ENCODE results near the gene PSORS1C1.

The PSORS1C1 gene

GRCh38 chr6:31172973-31173384 is 58.4 kb downstream of the PSORS1C1 start:
- H3K4me1 ChIP-seq (ENCODE audit: control insufficient read depth, low read length) = no peaks in the 10 kb centered on the region
- no peaks in the 10 kb centered on the region for H3F3A ChIP-seq (ENCODE audit: control insufficient read depth, insufficient read depth)
- no peaks in the 10 kb centered on the region for H4K20me1 ChIP-seq (ENCODE audit: control insufficient read depth, insufficient read depth, low read depth, low read length)
- no peak overlapping the region for H3K4me2 ChIP-seq (ENCODE audit: low read length)
- H3K27me3 ChIP-seq (ENCODE audit: control insufficient read depth, low read length) = no peaks in the 10 kb centered on the region
- H3K27ac ChIP-seq (ENCODE audit: low read depth, low read length) = no peak overlapping the region
- H3K9me3 ChIP-seq (ENCODE audit: control insufficient read depth, insufficient read depth, low read length) = no peaks in the 10 kb centered on the region
- H3K36me3 ChIP-seq (ENCODE audit: control insufficient read depth, low read length) = no peaks in the 10 kb centered on the region
- no peaks in the 10 kb centered on the region for H3K79me2 ChIP-seq (ENCODE audit: control insufficient read depth, low read length)
- no peaks in the 10 kb centered on the region for H3K9me2 ChIP-seq (replicated peaks; ENCODE audit: control insufficient read depth, low read length)
- no peak overlapping the region for H3K4me3 ChIP-seq (ENCODE audit: low read length)
- no peak for TF ChIP-seq EZH2phosphoT487 (IDR thresholded peaks at IDR 0.05; ENCODE audit: borderline replicate concordance, low read length)
- TF ChIP-seq, protein P1, sequence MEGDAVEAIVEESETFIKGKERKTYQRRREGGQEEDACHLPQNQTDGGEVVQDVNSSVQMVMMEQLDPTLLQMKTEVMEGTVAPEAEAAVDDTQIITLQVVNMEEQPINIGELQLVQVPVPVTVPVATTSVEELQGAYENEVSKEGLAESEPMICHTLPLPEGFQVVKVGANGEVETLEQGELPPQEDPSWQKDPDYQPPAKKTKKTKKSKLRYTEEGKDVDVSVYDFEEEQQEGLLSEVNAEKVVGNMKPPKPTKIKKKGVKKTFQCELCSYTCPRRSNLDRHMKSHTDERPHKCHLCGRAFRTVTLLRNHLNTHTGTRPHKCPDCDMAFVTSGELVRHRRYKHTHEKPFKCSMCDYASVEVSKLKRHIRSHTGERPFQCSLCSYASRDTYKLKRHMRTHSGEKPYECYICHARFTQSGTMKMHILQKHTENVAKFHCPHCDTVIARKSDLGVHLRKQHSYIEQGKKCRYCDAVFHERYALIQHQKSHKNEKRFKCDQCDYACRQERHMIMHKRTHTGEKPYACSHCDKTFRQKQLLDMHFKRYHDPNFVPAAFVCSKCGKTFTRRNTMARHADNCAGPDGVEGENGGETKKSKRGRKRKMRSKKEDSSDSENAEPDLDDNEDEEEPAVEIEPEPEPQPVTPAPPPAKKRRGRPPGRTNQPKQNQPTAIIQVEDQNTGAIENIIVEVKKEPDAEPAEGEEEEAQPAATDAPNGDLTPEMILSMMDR (IDR thresholded peaks at IDR 0.05; ENCODE audit: low read depth, low read length, poor library complexity, severe bottlenecking) = no peak

DNA sequence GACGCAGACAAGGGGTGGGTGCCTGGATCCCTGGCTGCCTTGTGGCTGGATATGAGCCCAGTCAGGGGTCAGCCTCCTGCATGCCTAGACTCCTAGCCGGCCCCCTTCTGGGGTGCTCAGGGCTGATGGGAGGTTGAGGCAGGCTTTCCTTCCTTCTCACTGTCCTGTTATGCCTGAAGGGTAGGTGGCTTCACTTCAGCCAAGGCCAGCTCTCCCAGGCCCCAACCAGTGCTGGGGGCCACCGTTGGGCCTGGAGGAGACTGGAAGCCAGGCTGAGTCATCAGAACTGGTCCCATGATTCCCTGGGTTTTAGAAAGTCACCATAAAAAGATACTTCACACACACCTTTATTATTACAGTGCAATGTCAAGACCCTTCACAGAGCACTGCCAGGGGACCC is 58.8 kb downstream of the PSORS1C1 start:
- TF ChIP-seq, protein P1 (IDR thresholded peaks at IDR 0.05; ENCODE audit: low read depth, low read length, poor library complexity, severe bottlenecking) = no peak
- TF ChIP-seq EZH2phosphoT487 (IDR thresholded peaks at IDR 0.05; ENCODE audit: borderline replicate concordance, low read length) = no peak
- no peaks in the 10 kb centered on the region for H3K9me2 ChIP-seq (replicated peaks; ENCODE audit: control insufficient read depth, low read length)
- H3K27ac ChIP-seq (ENCODE audit: low read depth, low read length) = no peak overlapping the region
- no peaks in the 10 kb centered on the region for H3K9me3 ChIP-seq (ENCODE audit: control insufficient read depth, insufficient read depth, low read length)
- H3K4me1 ChIP-seq (ENCODE audit: control insufficient read depth, low read length) = peaks cover 2% of the 10 kb centered on the region; the same call in 1 of the 2 replicates
- no peaks in the 10 kb centered on the region for H3K36me3 ChIP-seq (ENCODE audit: control insufficient read depth, low read length)
- no peaks in the 10 kb centered on the region for H3K79me2 ChIP-seq (ENCODE audit: control insufficient read depth, low read length)
- no peak overlapping the region for H3K4me2 ChIP-seq (ENCODE audit: low read length)
- H3K4me3 ChIP-seq (ENCODE audit: low read length) = no peak overlapping the region
- no peaks in the 10 kb centered on the region for H4K20me1 ChIP-seq (ENCODE audit: control insufficient read depth, insufficient read depth, low read depth, low read length)
- H3F3A ChIP-seq (ENCODE audit: control insufficient read depth, insufficient read depth) = no peaks in the 10 kb centered on the region
- no peaks in the 10 kb centered on the region for H3K27me3 ChIP-seq (ENCODE audit: control insufficient read depth, low read length)

GRCh38 chr6:31174378-31174777 is 59.8 kb downstream of the PSORS1C1 start:
- no peak overlapping the region for H3K4me2 ChIP-seq (ENCODE audit: low read length)
- no peaks in the 10 kb centered on the region for H4K20me1 ChIP-seq (ENCODE audit: control insufficient read depth, insufficient read depth, low read depth, low read length)
- peaks cover 8% of the 10 kb centered on the region for H3K4me1 ChIP-seq (ENCODE audit: control insufficient read depth, low read length)
- H3K9me3 ChIP-seq (ENCODE audit: control insufficient read depth, insufficient read depth, low read length) = no peaks in the 10 kb centered on the region
- no peaks in the 10 kb centered on the region for H3K9me2 ChIP-seq (replicated peaks; ENCODE audit: control insufficient read depth, low read length)
- TF ChIP-seq EZH2phosphoT487 (IDR thresholded peaks at IDR 0.05; ENCODE audit: borderline replicate concordance, low read length) = no peak
- TF ChIP-seq, protein P1 (IDR thresholded peaks at IDR 0.05; ENCODE audit: low read depth, low read length, poor library complexity, severe bottlenecking) = no peak
- no peaks in the 10 kb centered on the region for H3K79me2 ChIP-seq (ENCODE audit: control insufficient read depth, low read length)
- H3F3A ChIP-seq (ENCODE audit: control insufficient read depth, insufficient read depth) = no peaks in the 10 kb centered on the region
- H3K36me3 ChIP-seq (ENCODE audit: control insufficient read depth, low read length) = no peaks in the 10 kb centered on the region
- no peak overlapping the region for H3K27ac ChIP-seq (ENCODE audit: low read depth, low read length)
- H3K4me3 ChIP-seq (ENCODE audit: low read length) = no peak overlapping the region
- H3K27me3 ChIP-seq (ENCODE audit: control insufficient read depth, low read length) = no peaks in the 10 kb centered on the region
